Measurements from ENCODE around the gene LRMDA. TPM values are rescaled to one million over a fixed set of nuclear protein-coding genes. Genes with fewer than 3 reads are reported as not detected.

LRMDA gene
- total RNA-seq, 1 donor from 2014 or later = 5.2 TPM

DNA sequence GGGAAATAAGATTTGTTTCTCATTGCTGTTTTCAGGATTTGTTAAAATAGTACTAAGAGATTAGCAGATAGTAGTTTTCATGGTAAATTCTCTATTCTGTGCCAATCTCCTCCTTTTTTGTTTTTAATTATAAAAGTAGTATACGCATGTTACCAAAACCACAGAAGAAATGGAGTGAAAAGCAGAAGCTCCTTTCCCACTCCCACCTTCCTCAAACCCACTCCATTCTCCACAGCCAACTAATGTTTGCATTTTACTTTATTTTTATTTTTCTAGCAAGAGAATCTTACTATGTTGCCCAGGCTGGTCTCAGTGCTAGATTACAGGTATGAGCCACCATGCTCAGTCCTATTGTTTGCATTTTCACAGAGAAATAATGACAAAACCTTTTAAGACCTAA lies 4.5 kb upstream of the LRMDA start:
- H3K36me3 Mint-ChIP-seq = no peaks in the 10 kb centered on the region
- TF ChIP-seq EZH2 (IDR thresholded peaks at IDR 0.05) (no peak), EZH2phosphoT487 (IDR thresholded peaks at IDR 0.05) (no peak)
- TF ChIP-seq, protein P1, sequence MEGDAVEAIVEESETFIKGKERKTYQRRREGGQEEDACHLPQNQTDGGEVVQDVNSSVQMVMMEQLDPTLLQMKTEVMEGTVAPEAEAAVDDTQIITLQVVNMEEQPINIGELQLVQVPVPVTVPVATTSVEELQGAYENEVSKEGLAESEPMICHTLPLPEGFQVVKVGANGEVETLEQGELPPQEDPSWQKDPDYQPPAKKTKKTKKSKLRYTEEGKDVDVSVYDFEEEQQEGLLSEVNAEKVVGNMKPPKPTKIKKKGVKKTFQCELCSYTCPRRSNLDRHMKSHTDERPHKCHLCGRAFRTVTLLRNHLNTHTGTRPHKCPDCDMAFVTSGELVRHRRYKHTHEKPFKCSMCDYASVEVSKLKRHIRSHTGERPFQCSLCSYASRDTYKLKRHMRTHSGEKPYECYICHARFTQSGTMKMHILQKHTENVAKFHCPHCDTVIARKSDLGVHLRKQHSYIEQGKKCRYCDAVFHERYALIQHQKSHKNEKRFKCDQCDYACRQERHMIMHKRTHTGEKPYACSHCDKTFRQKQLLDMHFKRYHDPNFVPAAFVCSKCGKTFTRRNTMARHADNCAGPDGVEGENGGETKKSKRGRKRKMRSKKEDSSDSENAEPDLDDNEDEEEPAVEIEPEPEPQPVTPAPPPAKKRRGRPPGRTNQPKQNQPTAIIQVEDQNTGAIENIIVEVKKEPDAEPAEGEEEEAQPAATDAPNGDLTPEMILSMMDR (IDR thresholded peaks at IDR 0.05) = no peak
- H3K27me3 ChIP-seq = peaks cover 91% of the 10 kb centered on the region

DNA sequence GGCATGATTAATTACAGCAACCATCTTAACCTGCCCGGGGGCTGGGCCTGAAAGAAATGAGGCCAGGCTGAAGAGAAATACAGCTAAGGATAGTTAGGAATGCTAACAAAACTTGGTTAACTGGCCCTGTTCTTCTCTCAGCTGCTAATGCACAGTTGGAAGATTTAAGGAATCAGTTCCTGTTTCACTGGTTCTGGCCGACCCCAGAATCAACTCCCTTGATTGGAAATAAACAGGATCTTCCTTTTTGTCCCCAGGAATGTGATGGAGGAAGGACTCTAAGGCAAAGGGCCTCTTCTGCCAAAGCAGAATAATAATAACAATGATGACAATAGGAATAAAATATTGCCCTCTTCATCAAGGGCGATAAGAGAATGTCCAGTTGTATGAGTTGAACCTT lies 3.5 kb upstream of the LRMDA start:
- H3K27ac Mint-ChIP-seq = no peak overlapping the region
- no peak overlapping the region for H3K9ac ChIP-seq
- peaks cover 7% of the 10 kb centered on the region for H4K20me1 ChIP-seq (ENCODE audit: low read depth)
- H3K36me3 ChIP-seq = no peaks in the 10 kb centered on the region
- peak overlapping the region; percentile 10 for H3K4me3 Mint-ChIP-seq
- H3K27me3 ChIP-seq = peaks cover 95% of the 10 kb centered on the region
- peaks cover 22% of the 10 kb centered on the region for H3K27me3 Mint-ChIP-seq (ENCODE audit: insufficient read depth, low read depth)
- no peak overlapping the region for H3K27ac ChIP-seq
- no peaks in the 10 kb centered on the region for H3K79me2 ChIP-seq (ENCODE audit: low read depth)
- H3K4me2 ChIP-seq = no peak overlapping the region
- H3K4me3 ChIP-seq = no peak overlapping the region
- DNase-seq (ENCODE audit: low spot score) = no peak
- peaks cover 30% of the 10 kb centered on the region for H3F3A ChIP-seq (ENCODE audit: low read depth)
- TF ChIP-seq EZH2 (IDR thresholded peaks at IDR 0.05) (no peak), EZH2phosphoT487 (IDR thresholded peaks at IDR 0.05) (no peak)
- TF ChIP-seq, protein P1 (IDR thresholded peaks at IDR 0.05) = no peak
- peaks cover 2% of the 10 kb centered on the region for H3K9me3 Mint-ChIP-seq
- H3K36me3 Mint-ChIP-seq = no peaks in the 10 kb centered on the region
- peaks cover 37% of the 10 kb centered on the region for H3K4me1 ChIP-seq
- H3K4me1 Mint-ChIP-seq = peaks cover 44% of the 10 kb centered on the region
- no peak overlapping the region for H2AFZ ChIP-seq (replicated peaks)
- no peaks in the 10 kb centered on the region for H3K9me3 ChIP-seq (ENCODE audit: low read depth)

More for the DNA sequence above, 4.5 kb upstream of the LRMDA start:
- Histone ChIP-seq H3K9me3 (ENCODE audit: low read depth) (no peaks in the 10 kb centered on the region), H3K4me2 (no peak overlapping the region), H3K9ac (no peak overlapping the region), H3K27ac (no peak overlapping the region), H3K36me3 (no peaks in the 10 kb centered on the region), H2AFZ (replicated peaks) (no peak overlapping the region), H3K4me3 (no peak overlapping the region), H3F3A (ENCODE audit: low read depth) (peaks cover 23% of the 10 kb centered on the region), H3K4me1 (peaks cover 29% of the 10 kb centered on the region), H3K79me2 (ENCODE audit: low read depth) (no peaks in the 10 kb centered on the region), H4K20me1 (ENCODE audit: low read depth) (peaks cover 7% of the 10 kb centered on the region)
- DNase-seq (ENCODE audit: low spot score) = no peak
- H3K4me3 Mint-ChIP-seq = no peak overlapping the region
- peaks cover 36% of the 10 kb centered on the region for H3K4me1 Mint-ChIP-seq
- no peak overlapping the region for H3K27ac Mint-ChIP-seq
- peaks cover 14% of the 10 kb centered on the region for H3K27me3 Mint-ChIP-seq (ENCODE audit: insufficient read depth, low read depth)
- H3K9me3 Mint-ChIP-seq = peaks cover 3% of the 10 kb centered on the region

DNA sequence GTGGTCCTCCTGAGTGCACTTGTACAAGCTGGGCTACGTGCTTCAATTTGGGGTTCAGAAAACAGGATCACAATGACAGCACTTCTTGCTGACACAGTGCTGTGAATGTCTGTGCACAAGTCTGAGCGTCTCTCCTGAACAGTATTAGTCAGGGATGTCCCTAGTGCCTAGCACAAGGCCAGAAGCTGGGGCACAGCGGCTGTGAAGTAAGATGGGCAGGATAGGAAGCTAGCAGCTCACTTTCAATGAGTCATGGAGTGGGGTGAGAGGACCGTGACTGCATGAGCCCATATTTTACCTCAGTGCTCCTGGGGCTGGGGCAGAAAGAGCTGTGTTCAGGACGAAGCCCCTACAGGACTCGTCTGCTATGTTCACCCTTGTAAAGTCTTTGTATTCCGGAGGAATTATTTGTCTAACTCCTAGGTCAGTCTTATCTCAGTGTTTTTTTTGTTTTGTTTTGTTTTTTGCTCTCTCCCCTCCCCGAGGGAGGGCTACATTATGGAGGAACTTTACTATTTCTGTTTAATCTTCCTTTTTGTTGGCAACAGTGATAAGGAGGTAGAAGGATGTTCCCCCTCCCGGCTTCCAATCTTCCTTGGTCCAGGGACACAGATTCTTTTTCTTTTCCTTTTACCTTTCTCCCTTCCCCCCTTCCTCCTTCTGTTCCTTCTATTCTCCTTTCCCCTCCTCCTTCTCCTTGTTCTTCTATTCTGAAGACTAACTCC lies 2.8 kb upstream of the LRMDA start:
- DNase-seq (ENCODE audit: low spot score) = no peak
- peaks cover 50% of the 10 kb centered on the region for H3K4me1 Mint-ChIP-seq
- H3K36me3 ChIP-seq = no peaks in the 10 kb centered on the region
- H3K4me3 Mint-ChIP-seq = peak overlapping the region; percentile 10
- H3K9ac ChIP-seq = no peak overlapping the region
- H3K4me1 ChIP-seq = peaks cover 43% of the 10 kb centered on the region
- no peak for TF ChIP-seq EZH2phosphoT487 (IDR thresholded peaks at IDR 0.05)
- TF ChIP-seq, protein P1 (IDR thresholded peaks at IDR 0.05) = no peak
- no peak for TF ChIP-seq EZH2 (IDR thresholded peaks at IDR 0.05)
- peak overlapping the region; percentile 50 for H3K27ac Mint-ChIP-seq
- H3K27me3 Mint-ChIP-seq (ENCODE audit: insufficient read depth, low read depth) = peaks cover 22% of the 10 kb centered on the region
- H3K79me2 ChIP-seq (ENCODE audit: low read depth) = no peaks in the 10 kb centered on the region
- no peak overlapping the region for H2AFZ ChIP-seq (replicated peaks)
- no peaks in the 10 kb centered on the region for H3K9me3 ChIP-seq (ENCODE audit: low read depth)
- H4K20me1 ChIP-seq (ENCODE audit: low read depth) = peaks cover 7% of the 10 kb centered on the region
- H3K27me3 ChIP-seq = peaks cover 95% of the 10 kb centered on the region
- no peak overlapping the region for H3K27ac ChIP-seq
- H3K4me3 ChIP-seq = no peak overlapping the region
- H3K36me3 Mint-ChIP-seq = no peaks in the 10 kb centered on the region
- peaks cover 32% of the 10 kb centered on the region for H3F3A ChIP-seq (ENCODE audit: low read depth)
- peaks cover 2% of the 10 kb centered on the region for H3K9me3 Mint-ChIP-seq
- no peak overlapping the region for H3K4me2 ChIP-seq

All from neural progenitor cell (in vitro differentiated cells).